Mesodermal cell (in vitro differentiated cells): ENCODE measurements around the gene COL20A1.

Experiments
- H3K27ac ChIP-seq: 2 replicates; pipeline ENCODE4 v1.7.0; 2013; ENCODE audit warnings: mild to moderate bottlenecking, low read depth, low read length, moderate library complexity; ENCODE audit not compliant: severe bottlenecking
- H3K36me3 ChIP-seq: 2 replicates; pipeline ENCODE4 v1.7.1; 2013; ENCODE audit warnings: mild to moderate bottlenecking, low read length, moderate library complexity; ENCODE audit not compliant: control insufficient read depth, insufficient read depth
- H3K4me1 ChIP-seq: one replicate; pipeline ENCODE4 v1.7.1; 2013; ENCODE audit warnings: mild to moderate bottlenecking, low read length; ENCODE audit not compliant: insufficient read depth, control insufficient read depth, poor library complexity, severe bottlenecking
- H3K4me3 ChIP-seq: 2 replicates; pipeline ENCODE4 v1.7.0; 2013; ENCODE audit warnings: low read length, control low read depth, mild to moderate bottlenecking; ENCODE audit not compliant: insufficient read depth, poor library complexity, severe bottlenecking; ENCODE audit errors: extremely low read depth
- H3K9me3 ChIP-seq: 2 replicates; pipeline ENCODE4 v1.7.1; 2013; ENCODE audit warnings: mild to moderate bottlenecking, low read length, moderate library complexity; ENCODE audit not compliant: control insufficient read depth
- WGBS, 2 experiments: methylation state at CpG; one replicate each; pipeline ENCODE4 v1.1.5; 2013; ENCODE audit warnings: missing lambda C conversion rate in 2 of 2; ENCODE audit not compliant: insufficient coverage in 2 of 2; 5-methylcytosine and 5-hydroxymethylcytosine counted together

COL20A1 gene

DNA sequence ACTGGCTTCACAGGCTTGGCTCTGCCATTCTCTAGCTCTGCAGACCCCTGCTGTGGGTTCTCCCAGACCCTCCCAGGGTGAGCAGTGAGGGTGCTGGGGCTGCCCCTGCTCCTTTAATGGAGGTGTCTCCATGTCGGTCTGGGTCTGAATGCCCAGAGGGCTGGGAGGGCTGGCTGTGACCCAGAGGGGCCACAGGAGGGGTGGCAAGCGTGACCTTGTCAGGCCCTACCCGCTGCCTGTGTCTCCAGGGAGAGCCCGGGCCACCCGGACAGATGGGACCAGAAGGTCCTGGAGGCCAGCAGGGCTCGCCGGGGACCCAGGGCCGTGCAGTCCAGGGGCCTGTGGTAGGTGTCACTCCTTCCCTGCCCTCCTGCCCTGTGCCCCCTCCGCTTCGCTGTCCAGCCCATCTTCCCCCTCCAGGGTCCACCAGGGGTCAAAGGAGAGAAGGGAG, 32.1 kb downstream of the COL20A1 start:
- Histone ChIP-seq H3K36me3 (no peaks in the 10 kb centered on the region), H3K9me3 (peaks cover 7% of the 10 kb centered on the region), H3K4me3 (no peak overlapping the region), H3K4me1 (no peaks in the 10 kb centered on the region), H3K27ac (no peak overlapping the region)
- WGBS, 2 experiments: 79 to 97% methylated on average over 5 to 7 of the region's 10 CpGs

GRCh38 chr20:63325554-63326313, 32.7 kb downstream of the COL20A1 start:
- Histone ChIP-seq H3K4me1 (no peaks in the 10 kb centered on the region), H3K9me3 (peaks cover 7% of the 10 kb centered on the region), H3K4me3 (no peak overlapping the region), H3K36me3 (no peaks in the 10 kb centered on the region), H3K27ac (no peak overlapping the region)
- WGBS, 2 experiments: 94 to 100% methylated on average over 2 to 3 of the region's 8 CpGs

DNA sequence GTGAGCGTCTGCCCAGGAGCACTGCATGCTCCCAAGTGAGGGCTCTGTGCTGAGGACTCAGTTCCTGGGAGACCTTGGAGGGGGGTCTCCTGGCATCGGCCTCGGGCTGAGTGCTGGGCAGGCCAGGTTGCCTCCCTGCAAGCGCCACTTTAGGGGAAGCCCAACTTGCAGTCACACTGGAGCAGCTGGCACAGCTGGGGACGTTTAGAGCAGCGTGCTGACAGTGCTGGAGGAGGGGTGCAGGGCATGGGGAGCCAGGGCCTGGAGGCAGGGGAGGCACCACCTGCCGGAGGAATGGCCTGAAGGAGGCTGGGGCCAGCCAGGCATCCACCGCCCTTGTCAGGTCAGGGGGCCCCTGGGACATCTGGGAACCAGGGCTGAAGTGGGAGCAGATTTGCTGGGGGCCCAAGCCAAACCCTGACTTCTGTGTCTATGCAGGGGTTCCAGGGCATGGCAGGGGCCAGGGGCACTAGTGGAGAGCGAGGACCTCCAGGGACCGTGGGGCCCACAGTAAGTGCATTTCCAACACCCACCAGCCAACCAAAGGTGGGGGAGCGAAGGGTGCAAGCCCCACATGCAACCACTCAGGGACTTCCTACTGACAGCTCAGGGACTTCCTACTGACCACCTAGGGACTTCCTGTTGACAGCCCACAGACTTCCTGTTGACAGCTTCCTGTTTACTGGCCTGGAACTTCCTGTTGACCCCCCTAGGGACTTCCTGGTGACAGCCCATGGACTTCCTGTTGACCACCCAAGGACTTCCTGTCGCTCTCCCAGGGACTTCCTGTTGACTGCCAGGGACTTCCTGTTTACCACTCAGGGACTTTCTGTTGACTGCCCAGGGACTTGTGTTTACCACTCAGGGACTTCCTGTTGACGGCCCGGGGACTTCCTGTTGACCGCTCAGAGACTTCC, 33.6 kb downstream of the COL20A1 start:
- 89 to 90% methylated on average over 13 to 14 of the region's 15 CpGs for WGBS, 2 experiments
- Histone ChIP-seq H3K27ac (peak overlapping the region; percentile 29), H3K9me3 (peaks cover 7% of the 10 kb centered on the region), H3K4me3 (no peak overlapping the region), H3K4me1 (no peaks in the 10 kb centered on the region), H3K36me3 (no peaks in the 10 kb centered on the region)

- Histone ChIP-seq H3K36me3 (no peaks in the 10 kb centered on the region), H3K4me1 (no peaks in the 10 kb centered on the region), H3K9me3 (peaks cover 7% of the 10 kb centered on the region), H3K27ac (peak overlapping the region; percentile 29), H3K4me3 (no peak overlapping the region)
- WGBS, 2 experiments: 82 to 85% methylated on average over 5 to 6 of the region's 8 CpGs
Measured at GRCh38 chr20:63327231-63327745, 34.3 kb downstream of the COL20A1 start.

- Histone ChIP-seq H3K36me3 (no peaks in the 10 kb centered on the region), H3K4me3 (no peak overlapping the region), H3K4me1 (no peaks in the 10 kb centered on the region), H3K9me3 (peaks cover 7% of the 10 kb centered on the region), H3K27ac (no peak overlapping the region)
- WGBS, 2 experiments: 87 to 90% methylated on average over 14 to 17 of the region's 20 CpGs
Measured at GRCh38 chr20:63328026-63328700, 35.2 kb downstream of the COL20A1 start.

- Histone ChIP-seq H3K4me3 (no peak overlapping the region), H3K4me1 (no peaks in the 10 kb centered on the region), H3K36me3 (no peaks in the 10 kb centered on the region), H3K9me3 (peaks cover 7% of the 10 kb centered on the region), H3K27ac (no peak overlapping the region)
- WGBS, 2 experiments: 78 to 88% methylated on average over 15 to 17 of the region's 21 CpGs
Measured at GRCh38 chr20:63328718-63329275, 35.8 kb downstream of the COL20A1 start.

- Histone ChIP-seq H3K4me1 (no peaks in the 10 kb centered on the region), H3K36me3 (no peaks in the 10 kb centered on the region), H3K4me3 (no peak overlapping the region), H3K27ac (no peak overlapping the region), H3K9me3 (peaks cover 7% of the 10 kb centered on the region)
- 89 to 92% methylated on average over 15 to 18 of the region's 18 CpGs for WGBS, 2 experiments
Measured at GRCh38 chr20:63329331-63330083, 36.5 kb downstream of the COL20A1 start.

GRCh38 chr20:63330084-63330760, 37.2 kb downstream of the COL20A1 start:
- Histone ChIP-seq H3K9me3 (peaks cover 7% of the 10 kb centered on the region), H3K36me3 (no peaks in the 10 kb centered on the region), H3K27ac (no peak overlapping the region), H3K4me1 (no peaks in the 10 kb centered on the region), H3K4me3 (no peak overlapping the region)
- 87 to 92% methylated on average over 19 of the region's 20 CpGs for WGBS, 2 experiments

DNA sequence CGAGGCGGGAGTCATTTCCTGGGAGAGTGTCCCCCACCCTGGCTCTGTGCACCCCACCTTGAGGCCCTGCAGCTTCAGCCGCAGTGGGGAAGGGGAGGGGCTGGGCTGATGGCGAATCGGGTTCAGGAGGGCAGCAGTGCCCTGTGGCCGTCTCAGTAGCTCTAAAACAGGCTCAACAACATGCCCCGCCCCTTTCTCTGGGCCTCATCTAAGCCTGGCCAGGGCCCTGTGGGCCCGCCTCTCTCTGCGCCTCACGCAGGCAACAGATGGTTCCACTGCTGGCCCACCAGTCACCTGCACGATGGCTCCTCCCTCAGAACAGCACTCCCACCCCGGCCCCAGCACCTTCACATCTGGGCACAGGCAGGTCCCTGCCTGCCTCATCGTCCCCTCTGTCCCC, 38.0 kb downstream of the COL20A1 start:
- Histone ChIP-seq H3K9me3 (peaks cover 7% of the 10 kb centered on the region), H3K36me3 (no peaks in the 10 kb centered on the region), H3K4me3 (no peak overlapping the region), H3K27ac (no peak overlapping the region), H3K4me1 (no peaks in the 10 kb centered on the region)
- 77 to 86% methylated on average over 12 of the region's 13 CpGs for WGBS, 2 experiments
